GM12878 (cell line): ENCODE measurements around the gene MSI2. TPM values are rescaled to one million over a fixed set of nuclear protein-coding genes. Genes with fewer than 3 reads are reported as not detected.

ENCODE experiments used
- ATAC-seq: fragments of 200-7000 bp; cut with Tn5 transposase; 3 replicates; pipeline ENCODE4 v1.9.1; 2020; ENCODE audit warnings: mild to moderate bottlenecking, moderate library complexity
- BruUV-seq: library from RNA; stranded (reverse); fragments of 400-500 nt; replicated peaks from 2 replicates; lab custom pipeline; 2021; lab: Mats Ljungman, UMichigan
- CTCF ChIA-PET: fragments of 300-600 bp; sonication (Branson Sonifier 250); formaldehyde crosslinking; extraction: SDS; loops from one replicate; lab custom pipeline; 2021; ENCODE audit warnings: inconsistent platforms; lab: Yijun Ruan, JAX
- POLR2A ChIA-PET: fragments of 350-600 bp; formaldehyde crosslinking; extraction: SDS; loops from one replicate; lab custom pipeline; 2021; ENCODE audit warnings: inconsistent platforms; lab: Charles Lee
- RAD21 ChIA-PET: fragments of 300-600 bp; sonication (Branson Sonifier 250); formaldehyde crosslinking; loops from one replicate; lab custom pipeline; 2023; ENCODE audit warnings: antibody characterized with exemption; ENCODE audit not compliant: unreplicated experiment; lab: Charles Lee
- SMC1A ChIA-PET: fragments of 300-600 bp; sonication (Branson Sonifier 250); formaldehyde crosslinking; loops from one replicate; lab custom pipeline; 2023; ENCODE audit not compliant: unreplicated experiment, uncharacterized antibody; lab: Charles Lee
- DNase-seq: peaks from one replicate; pipeline ENCODE4 v3.0.0-alpha.2; 2011; ENCODE audit warnings: low read depth, low spot score
- FAIRE-seq: peaks from 3 replicates; lab custom pipeline; 2011; peaks lifted over from hg19 to GRCh38; lab: Jason Lieb, UNC
- H2AFZ ChIP-seq: 2 replicates; pipeline ENCODE4 v1.6.0; 2011; ENCODE audit warnings: low read depth, low read length, control low read depth; ENCODE audit not compliant: control insufficient read depth
- H3K27ac ChIP-seq: 2 replicates; pipeline ENCODE4 v1.5.1; 2011; ENCODE audit warnings: control low read depth; ENCODE audit not compliant: control insufficient read depth, insufficient read depth
- H3K27me3 ChIP-seq, 2 experiments: replicated peaks in 1 of 2; 2 replicates each; pipeline versions ENCODE4 v1.6.0 to v1.6.1; 2011; ENCODE audit warnings: low read length in 1 of 2; ENCODE audit not compliant: control insufficient read depth in 2 of 2, insufficient read depth in 2 of 2
- H3K36me3 ChIP-seq, 2 experiments: 2 replicates each; pipeline ENCODE4 v1.5.1; 2011; ENCODE audit warnings: low read length in 1 of 2; ENCODE audit not compliant: control insufficient read depth in 2 of 2, insufficient read depth in 2 of 2
- H3K4me1 ChIP-seq: 2 replicates; pipeline ENCODE4 v1.6.1; 2011; ENCODE audit warnings: mild to moderate bottlenecking, low read length, moderate library complexity, mixed read lengths; ENCODE audit not compliant: control insufficient read depth, insufficient read depth
- H3K4me2 ChIP-seq: 2 replicates; pipeline ENCODE4 v1.6.0; 2011; ENCODE audit warnings: control low read depth; ENCODE audit not compliant: control insufficient read depth, insufficient read depth
- H3K4me3 ChIP-seq: fragments of 200-600 bp; sonication (generic); 2 replicates; pipeline ENCODE4 v1.5.1; 2016
- H3K79me2 ChIP-seq: 2 replicates; pipeline ENCODE4 v1.6.0; 2011; ENCODE audit warnings: low read length; ENCODE audit not compliant: control insufficient read depth, insufficient read depth
- H3K9ac ChIP-seq: 2 replicates; pipeline ENCODE4 v1.8.0; 2011; ENCODE audit warnings: low read length, control low read depth, mixed read lengths; ENCODE audit not compliant: control insufficient read depth, insufficient read depth
- H3K9me3 ChIP-seq: replicated peaks from 3 replicates; pipeline ENCODE4 v1.5.1; 2011; ENCODE audit warnings: mild to moderate bottlenecking, low read length; ENCODE audit not compliant: control insufficient read depth, insufficient read depth
- H4K20me1 ChIP-seq: 2 replicates; pipeline ENCODE4 v1.6.0; 2011; ENCODE audit not compliant: control insufficient read depth, insufficient read depth
- CHD2 ChIP-seq: IDR thresholded peaks from 2 replicates; pipeline ENCODE4 v1.6.1; 2011; ENCODE audit warnings: low read depth, low read length, improper control_type of control experiment, borderline replicate concordance
- CREM ChIP-seq: IDR thresholded peaks from 2 replicates; pipeline ENCODE4 v1.6.1; 2014; ENCODE audit warnings: antibody characterized with exemption, low read depth
- E4F1 ChIP-seq: fragments of 450-650 bp; IDR thresholded peaks from 2 replicates; pipeline ENCODE4 v1.6.1; 2018; ENCODE audit warnings: borderline replicate concordance, mild to moderate bottlenecking; ENCODE audit not compliant: partially characterized antibody
- FOS ChIP-seq: IDR thresholded peaks from 3 replicates; pipeline ENCODE4 v1.6.1; 2011; ENCODE audit warnings: borderline replicate concordance; ENCODE audit not compliant: insufficient read length; ENCODE audit errors: extremely low read depth
- HCFC1 ChIP-seq: fragments of 150-350 bp; IDR thresholded peaks from 2 replicates; pipeline ENCODE4 v1.6.1; 2014; ENCODE audit warnings: low read length
- IRF4 ChIP-seq: IDR thresholded peaks from 2 replicates; pipeline ENCODE4 v1.6.1; 2011; ENCODE audit warnings: low read depth, low read length
- MAX ChIP-seq: IDR thresholded peaks from 2 replicates; pipeline ENCODE4 v1.6.1; 2012; ENCODE audit warnings: low read depth, low read length, improper control_type of control experiment
- MEF2B ChIP-seq: fragments of 450-650 bp; IDR thresholded peaks from 2 replicates; pipeline ENCODE4 v1.6.1; 2018; ENCODE audit warnings: mild to moderate bottlenecking, moderate library complexity; ENCODE audit not compliant: partially characterized antibody, poor library complexity, severe bottlenecking
- NFIC ChIP-seq: IDR thresholded peaks from 2 replicates; pipeline ENCODE4 v1.6.1; 2012; ENCODE audit warnings: low read depth, mild to moderate bottlenecking, inconsistent platforms, low read length, moderate library complexity
- RAD21 ChIP-seq: IDR thresholded peaks from 2 replicates; pipeline ENCODE4 v1.6.1; 2011; ENCODE audit warnings: mild to moderate bottlenecking, low read depth, low read length, moderate library complexity; ENCODE audit not compliant: insufficient read depth
- RFX5 ChIP-seq: IDR thresholded peaks from 2 replicates; pipeline ENCODE4 v1.6.1; 2011; ENCODE audit warnings: low read depth, low read length, improper control_type of control experiment
- RUNX3 ChIP-seq: IDR thresholded peaks from 2 replicates; pipeline ENCODE4 v1.6.1; 2012; ENCODE audit warnings: low read length, inconsistent platforms
- USF1 ChIP-seq: IDR thresholded peaks from 2 replicates; pipeline ENCODE4 v1.6.1; 2011; ENCODE audit warnings: borderline replicate concordance, low read depth, mild to moderate bottlenecking, moderate library complexity, mixed read lengths, low read length; ENCODE audit not compliant: insufficient read depth; ENCODE audit errors: extremely low read length
- WRNIP1 ChIP-seq: IDR thresholded peaks from 2 replicates; pipeline ENCODE4 v1.6.1; 2011; ENCODE audit warnings: low read depth, low read length, improper control_type of control experiment, borderline replicate concordance
- YBX1 ChIP-seq: fragments of 450-650 bp; IDR thresholded peaks from 2 replicates; pipeline ENCODE4 v1.6.1; 2016; ENCODE audit warnings: antibody characterized with exemption
- ZBED1 ChIP-seq: IDR thresholded peaks from 2 replicates; pipeline ENCODE4 v1.6.1; 2016; ENCODE audit warnings: borderline replicate concordance
- ZNF217 ChIP-seq: fragments of 450-650 bp; IDR thresholded peaks from 2 replicates; pipeline ENCODE4 v1.6.1; 2017; ENCODE audit warnings: antibody characterized with exemption, mild to moderate bottlenecking
- WGBS: methylation state at CpG from one replicate; pipeline ENCODE4 v1.1.6; 2016; ENCODE audit warnings: low lambda C conversion rate; ENCODE audit not compliant: insufficient replicate concordance, insufficient coverage; ENCODE audit errors: missing lambda C conversion rate; 5-methylcytosine and 5-hydroxymethylcytosine counted together
- in situ Hi-C: fragments of 300-500 bp; cut with MboI; formaldehyde crosslinking; loops from 9 replicates; pipeline ENCODE4 v1.14.3; 2018; ENCODE audit warnings: mixed read lengths
- intact Hi-C: fragments of 100-400 bp; cut with micrococcal nuclease; formaldehyde crosslinking; loops from one replicate; pipeline ENCODE4 v1.14.2; 2022; ENCODE audit not compliant: unreplicated experiment
- polyA plus RNA-seq, 11 experiments: library from polyadenylated mRNA; depleted of rRNA in 4 of 11; unstranded in 6 of 11; stranded (reverse) in 5 of 11; fragments of >200 nt; fragmentation: Nextera tagmentation in 4 of 11; fragmentation: Illumina TruSeq in 1 of 11; extraction: Ambion mirVana in 4 of 11; extraction: Trizol in 1 of 11; gene quantifications; 1 replicate in 1 of 11; 2 replicates in 10 of 11; pipeline versions ENCODE4 v1.2.1 to v1.2.3, GENCODE V29; 2011 to 2016; ENCODE audit warnings: inconsistent platforms in 2 of 11, missing spikeins in 2 of 11, low read depth in 1 of 11
- total RNA-seq, 4 experiments: library from RNA; depleted of rRNA in 3 of 4; stranded (reverse); fragments of >200 nt in 3 of 4; fragmentation: Illumina TruSeq in 1 of 4; extraction: Trizol in 1 of 4; gene quantifications; 2 replicates each; pipeline versions ENCODE4 v1.2.1 to v1.2.3, GENCODE V29; 2013 to 2021

Gene MSI2
- total and polyA plus RNA-seq, 10 of the 15 experiments (the other 5 are each of a cell fraction or from before 2014, with no cell fraction given), result 6.1 to 76.1 (median 42.0) TPM

- TF ChIP-seq FOS, result no peak
Observed at GRCh38 chr17:57550016-57550415, 293.7 kb downstream of the MSI2 start (continued).

- intact Hi-C loops, result no loop called here
Observed at GRCh38 chr17:57550668-57551315, 294.5 kb downstream of the MSI2 start.

More at GRCh38 chr17:57550668-57551315, 294.5 kb downstream of the MSI2 start:
- TF ChIP-seq ZNF217 (no peak), MEF2B (no peak), RUNX3 (no peak), YBX1 (no peak), CREM (no peak), HCFC1 (no peak), RFX5 (no peak), USF1 (no peak), RAD21 (no peak), IRF4 (no peak), NFIC (no peak), CHD2 (no peak), E4F1 (no peak), ZBED1 (no peak), WRNIP1 (no peak), MAX (no peak)
- TF ChIP-seq, all 136 proteins: peak for 0
- peak overlapping the region; percentile 89 for H3K27ac ChIP-seq
- RAD21 ChIA-PET, result interaction anchor here (1.0 to 3.1 kb wide), 9 partner anchors 11 to 307 kb away, joined by 3 to 11 read pairs (median 5); no protein-coding TSS in a partner anchor
- peak overlapping the region; percentile 92 for H3K4me2 ChIP-seq
- no peaks in the 10 kb centered on the region for H3K9me3 ChIP-seq
- no peaks in the 10 kb centered on the region for H4K20me1 ChIP-seq
- H3K36me3 ChIP-seq, result peaks cover 0 to 4% of the 10 kb centered on the region in 2 experiments; a peak in 1 of 4 replicates
- 67% methylated on average over 11 of the region's 11 CpGs for WGBS
- H3K4me1 ChIP-seq, result peaks cover 32% of the 10 kb centered on the region
- peak overlapping the region; percentile 22 for H3K4me3 ChIP-seq
- CTCF ChIA-PET, result interaction anchor here (0.8 to 4.8 kb wide), 15 partner anchors 9 to 307 kb away, joined by 3 to 38 read pairs (median 8); no protein-coding TSS in a partner anchor
- H3K27me3 ChIP-seq, result no peaks in the 10 kb centered on the region
- H3K9ac ChIP-seq, result peak overlapping the region; percentile 59; the same call in 1 of the 2 replicates
- no TSS peak for BruUV-seq
- SMC1A ChIA-PET, result interaction anchor here (0.7 to 3.3 kb wide), 10 partner anchors 12 to 307 kb away, joined by 3 to 34 read pairs (median 4); no protein-coding TSS in a partner anchor
- no peak for ATAC-seq
- H2AFZ ChIP-seq, result no peak overlapping the region
- in situ Hi-C loops, result no loop called here
- POLR2A ChIA-PET, result interaction anchor here (0.6 to 1.3 kb wide), 4 partner anchors 13 to 96 kb away, joined by 3 to 6 read pairs (median 5); no protein-coding TSS in a partner anchor
- DNase-seq, result no peak
- H3K79me2 ChIP-seq, result peaks cover 17% of the 10 kb centered on the region
- no peak for FAIRE-seq
